Measurements from ENCODE around the gene CCDC24.

The CCDC24 gene

DNA sequence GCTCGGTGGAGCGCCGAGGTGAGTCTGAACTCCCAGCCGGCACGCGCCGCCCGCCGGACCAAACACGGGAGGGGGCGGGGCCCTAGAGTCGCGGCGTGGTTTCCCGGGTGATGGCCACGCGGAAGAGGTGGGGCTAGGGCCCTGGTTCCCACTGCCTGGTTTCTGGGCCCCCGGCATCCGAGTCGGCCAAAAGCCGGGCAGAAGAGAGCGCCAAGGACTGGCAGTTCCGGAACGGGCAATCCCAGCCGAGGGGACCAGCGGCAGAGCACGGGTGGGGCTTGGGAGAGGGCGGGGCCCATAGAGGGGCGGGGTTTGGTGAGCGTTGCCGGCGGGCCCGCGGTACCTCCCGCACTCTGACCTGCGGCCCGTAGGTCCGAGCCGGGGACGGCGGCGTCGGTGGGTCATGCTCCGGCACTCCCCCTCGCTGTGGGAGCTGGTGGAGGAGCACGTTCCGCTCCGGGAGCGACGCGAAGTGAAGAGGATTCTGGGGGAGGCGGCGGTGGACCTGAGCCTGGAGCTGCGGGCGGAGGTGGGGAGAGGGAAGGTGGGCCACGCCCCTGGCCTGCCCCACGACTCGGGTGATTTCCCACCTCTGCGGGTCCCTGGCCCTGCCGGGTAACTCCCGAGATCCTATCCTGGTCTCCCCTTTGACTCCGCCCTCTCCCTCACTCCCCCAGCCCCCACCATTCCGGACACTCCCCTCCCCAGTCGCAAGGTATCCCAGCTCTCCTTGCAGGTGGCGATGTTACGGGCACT is at the start of gene CCDC24:
Gene CCDC24, plus strand, starts transcription at position 124 of the 756 bp plus-strand sequence. Its CDS starts 280 bp downstream, at position 404.
- peak within 1 kb of the TSS; percentile 77 to 80 for H3K4me3 ChIP-seq (ENCODE audit: low read depth in 1 of 2, low read length in 2 of 2)
- peaks cover 15 to 19% of the 10 kb centered on the region in 2 donors for H3K4me1 ChIP-seq (ENCODE audit: control insufficient read depth in 1 of 2, insufficient read depth in 2 of 2, low read length in 2 of 2)
- no peaks in the 10 kb centered on the region for H3K27me3 ChIP-seq (ENCODE audit: control insufficient read depth in 1 of 2, insufficient read depth in 2 of 2, low read length in 2 of 2)
- no peaks in the 10 kb centered on the region for H3K36me3 ChIP-seq (ENCODE audit: control insufficient read depth in 1 of 2, insufficient read depth in 2 of 2, low read length in 2 of 2)
- H3K27ac ChIP-seq (ENCODE audit: low read depth, low read length), result peak within 1 kb of the TSS; percentile 66
- H3K9me3 ChIP-seq (ENCODE audit: control insufficient read depth in 1 of 2, low read length in 2 of 2), result no peaks in the 10 kb centered on the region
- H3K9ac ChIP-seq (ENCODE audit: low read depth in 1 of 2, low read length in 2 of 2), result peak within 1 kb of the TSS; percentile 64 to 65

DNA sequence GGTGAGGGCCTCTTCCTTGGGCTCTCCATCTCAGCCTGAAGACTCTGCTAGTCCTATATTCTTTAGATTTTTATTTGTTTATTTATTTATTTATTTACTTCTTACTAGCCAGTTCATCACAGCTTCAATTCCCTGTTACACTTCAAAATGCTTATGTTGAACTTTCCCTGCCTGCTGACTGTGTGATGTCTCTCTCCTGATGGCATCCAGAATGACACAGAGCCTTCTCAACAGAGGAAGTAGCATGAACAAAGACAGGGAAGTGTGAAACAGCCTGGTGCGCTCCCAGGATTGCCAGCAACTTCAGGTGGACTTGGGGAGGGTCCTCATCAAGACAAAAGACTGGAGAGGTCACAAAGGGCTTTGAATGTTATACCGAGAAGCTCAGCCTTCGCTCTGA is 49.0 kb upstream of the CCDC24 start:
- no peaks in the 10 kb centered on the region for H3K27me3 ChIP-seq (ENCODE audit: control insufficient read depth in 1 of 2, insufficient read depth in 2 of 2, low read length in 2 of 2)
- peaks cover 9 to 11% of the 10 kb centered on the region in 2 donors for H3K4me1 ChIP-seq (ENCODE audit: control insufficient read depth in 1 of 2, insufficient read depth in 2 of 2, low read length in 2 of 2)
- H3K9me3 ChIP-seq (ENCODE audit: control insufficient read depth in 1 of 2, low read length in 2 of 2), result no peaks in the 10 kb centered on the region
- H3K36me3 ChIP-seq (ENCODE audit: control insufficient read depth in 1 of 2, insufficient read depth in 2 of 2, low read length in 2 of 2), result no peaks in the 10 kb centered on the region
- H3K9ac ChIP-seq (ENCODE audit: low read depth in 1 of 2, low read length in 2 of 2), result no peak overlapping the region
- no peak overlapping the region for H3K4me3 ChIP-seq (ENCODE audit: low read depth in 1 of 2, low read length in 2 of 2)
- no peak overlapping the region for H3K27ac ChIP-seq (ENCODE audit: low read depth, low read length)

DNA sequence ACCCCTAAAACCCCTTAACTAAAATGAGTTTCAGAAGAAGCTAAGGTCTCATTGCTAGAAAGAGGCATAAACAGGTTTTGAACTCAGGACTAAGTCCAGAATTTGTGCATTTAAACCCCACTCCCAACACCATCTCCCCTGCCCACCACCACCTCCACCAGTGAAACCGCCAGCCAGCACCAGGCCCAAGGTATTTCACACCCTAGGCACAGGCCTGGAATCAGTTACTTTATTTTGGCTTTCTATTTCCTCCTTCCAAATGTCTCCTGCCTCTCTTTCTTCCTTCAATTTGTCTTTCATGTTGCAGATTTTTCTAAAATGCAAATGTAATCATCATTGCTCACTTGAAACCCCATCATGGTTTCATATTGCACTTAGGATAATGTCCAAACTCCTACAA is 46.5 kb upstream of the CCDC24 start:
- Histone ChIP-seq H3K4me1 (ENCODE audit: control insufficient read depth in 1 of 2, insufficient read depth in 2 of 2, low read length in 2 of 2) (peaks cover 24 to 29% of the 10 kb centered on the region in 2 donors), H3K4me3 (ENCODE audit: low read depth in 1 of 2, low read length in 2 of 2) (no peak overlapping the region), H3K27me3 (ENCODE audit: control insufficient read depth in 1 of 2, insufficient read depth in 2 of 2, low read length in 2 of 2) (no peaks in the 10 kb centered on the region), H3K27ac (ENCODE audit: low read depth, low read length) (no peak overlapping the region), H3K9ac (ENCODE audit: low read depth in 1 of 2, low read length in 2 of 2) (no peak overlapping the region), H3K9me3 (ENCODE audit: control insufficient read depth in 1 of 2, low read length in 2 of 2) (no peaks in the 10 kb centered on the region), H3K36me3 (ENCODE audit: control insufficient read depth in 1 of 2, insufficient read depth in 2 of 2, low read length in 2 of 2) (peaks cover 0 to 6% of the 10 kb centered on the region in 2 donors)

DNA sequence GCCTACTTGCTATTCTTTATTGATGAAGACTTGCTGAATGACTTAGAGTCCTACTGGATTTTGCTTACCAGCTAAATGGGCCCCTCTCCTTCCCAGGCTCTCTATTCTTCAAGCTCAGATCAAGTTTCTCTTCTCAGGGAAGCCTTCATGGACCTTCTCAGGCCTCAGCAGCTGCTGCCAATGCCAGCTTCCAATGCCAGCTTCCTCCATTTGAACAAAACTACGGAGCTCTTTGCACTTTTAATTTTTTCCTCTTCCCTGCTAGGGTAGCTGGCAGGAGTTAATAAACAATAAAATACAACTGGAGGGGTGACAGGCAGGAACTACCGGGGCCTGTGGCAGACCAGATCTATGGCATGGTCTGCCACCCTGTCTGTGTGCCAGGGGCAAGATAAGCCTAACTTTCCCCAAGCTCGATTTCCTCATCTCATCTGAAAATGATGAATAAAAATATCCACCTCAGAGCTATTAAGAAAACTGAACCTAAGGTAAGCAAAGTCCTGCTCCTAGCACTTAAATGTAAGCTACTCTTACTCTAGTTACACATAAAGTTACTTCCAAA is 45.6 kb upstream of the CCDC24 start:
- H3K36me3 ChIP-seq (ENCODE audit: control insufficient read depth in 1 of 2, insufficient read depth in 2 of 2, low read length in 2 of 2), result peaks cover 0 to 9% of the 10 kb centered on the region in 2 donors
- H3K9ac ChIP-seq (ENCODE audit: low read depth in 1 of 2, low read length in 2 of 2), result peak overlapping the region; percentile 69 to 93
- no peaks in the 10 kb centered on the region for H3K27me3 ChIP-seq (ENCODE audit: control insufficient read depth in 1 of 2, insufficient read depth in 2 of 2, low read length in 2 of 2)
- no peaks in the 10 kb centered on the region for H3K9me3 ChIP-seq (ENCODE audit: control insufficient read depth in 1 of 2, low read length in 2 of 2)
- peak overlapping the region; percentile 93 to 98 for H3K4me3 ChIP-seq (ENCODE audit: low read depth in 1 of 2, low read length in 2 of 2)
- peak overlapping the region; percentile 44 for H3K27ac ChIP-seq (ENCODE audit: low read depth, low read length)
- H3K4me1 ChIP-seq (ENCODE audit: control insufficient read depth in 1 of 2, insufficient read depth in 2 of 2, low read length in 2 of 2), result peaks cover 24 to 29% of the 10 kb centered on the region in 2 donors

DNA sequence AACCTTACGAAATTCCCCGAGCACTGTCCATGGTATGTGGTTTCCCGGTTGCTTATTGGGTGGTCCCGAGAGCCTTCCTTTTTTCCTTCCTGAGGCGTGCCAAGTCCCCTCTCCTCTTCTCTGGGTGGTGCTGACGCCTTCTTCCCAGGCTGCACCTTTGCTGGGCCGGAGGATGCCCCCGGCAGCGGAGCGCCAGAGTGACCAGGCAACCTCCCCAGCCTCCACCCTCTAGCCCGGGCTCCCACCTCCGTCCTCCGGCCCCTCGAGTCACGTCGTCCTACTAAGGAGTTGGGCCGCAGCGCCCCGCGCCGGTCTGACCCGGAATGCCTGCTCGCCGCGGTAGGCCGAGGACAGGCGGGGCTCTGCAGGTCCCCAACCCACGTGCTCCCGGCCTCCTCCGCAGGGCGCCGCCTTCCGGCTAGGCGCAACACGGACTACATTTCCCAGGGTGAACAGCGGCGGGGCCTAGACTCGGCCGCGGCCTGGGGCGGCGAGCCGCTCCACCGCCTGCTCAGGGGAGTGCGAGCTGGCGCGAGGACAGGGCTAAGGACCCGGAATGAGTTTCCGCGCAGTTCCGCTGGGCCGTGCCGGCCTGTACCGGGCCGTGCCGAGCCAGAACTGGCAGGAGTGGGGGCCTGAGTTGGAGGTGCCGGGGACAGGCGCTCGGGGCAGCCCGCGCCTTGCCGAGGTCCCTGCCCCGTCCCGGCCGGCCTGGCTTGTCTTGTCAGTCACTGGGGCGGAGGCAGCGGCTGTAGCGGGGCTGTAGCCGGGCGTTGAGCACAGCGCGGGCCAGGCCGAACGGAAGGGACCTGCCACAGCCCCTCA is 45.0 kb upstream of the CCDC24 start, which contains the start of gene IPO13:
Gene IPO13, plus strand, starts transcription at position 715 of the 825 bp plus-strand sequence. CDS start 651 bp downstream, outside the sequence.
- peak within 1 kb of the TSS; percentile 93 to 99 for H3K9ac ChIP-seq (ENCODE audit: low read depth in 1 of 2, low read length in 2 of 2)
- H3K4me3 ChIP-seq (ENCODE audit: low read depth in 1 of 2, low read length in 2 of 2), result peak within 1 kb of the TSS; percentile 93 to 98
- H3K9me3 ChIP-seq (ENCODE audit: control insufficient read depth in 1 of 2, low read length in 2 of 2), result no peaks in the 10 kb centered on the region
- peaks cover 0 to 9% of the 10 kb centered on the region in 2 donors for H3K36me3 ChIP-seq (ENCODE audit: control insufficient read depth in 1 of 2, insufficient read depth in 2 of 2, low read length in 2 of 2)
- H3K4me1 ChIP-seq (ENCODE audit: control insufficient read depth in 1 of 2, insufficient read depth in 2 of 2, low read length in 2 of 2), result peaks cover 24 to 29% of the 10 kb centered on the region in 2 donors
- H3K27ac ChIP-seq (ENCODE audit: low read depth, low read length), result peak within 1 kb of the TSS; percentile 98
- H3K27me3 ChIP-seq (ENCODE audit: control insufficient read depth in 1 of 2, insufficient read depth in 2 of 2, low read length in 2 of 2), result no peaks in the 10 kb centered on the region

DNA sequence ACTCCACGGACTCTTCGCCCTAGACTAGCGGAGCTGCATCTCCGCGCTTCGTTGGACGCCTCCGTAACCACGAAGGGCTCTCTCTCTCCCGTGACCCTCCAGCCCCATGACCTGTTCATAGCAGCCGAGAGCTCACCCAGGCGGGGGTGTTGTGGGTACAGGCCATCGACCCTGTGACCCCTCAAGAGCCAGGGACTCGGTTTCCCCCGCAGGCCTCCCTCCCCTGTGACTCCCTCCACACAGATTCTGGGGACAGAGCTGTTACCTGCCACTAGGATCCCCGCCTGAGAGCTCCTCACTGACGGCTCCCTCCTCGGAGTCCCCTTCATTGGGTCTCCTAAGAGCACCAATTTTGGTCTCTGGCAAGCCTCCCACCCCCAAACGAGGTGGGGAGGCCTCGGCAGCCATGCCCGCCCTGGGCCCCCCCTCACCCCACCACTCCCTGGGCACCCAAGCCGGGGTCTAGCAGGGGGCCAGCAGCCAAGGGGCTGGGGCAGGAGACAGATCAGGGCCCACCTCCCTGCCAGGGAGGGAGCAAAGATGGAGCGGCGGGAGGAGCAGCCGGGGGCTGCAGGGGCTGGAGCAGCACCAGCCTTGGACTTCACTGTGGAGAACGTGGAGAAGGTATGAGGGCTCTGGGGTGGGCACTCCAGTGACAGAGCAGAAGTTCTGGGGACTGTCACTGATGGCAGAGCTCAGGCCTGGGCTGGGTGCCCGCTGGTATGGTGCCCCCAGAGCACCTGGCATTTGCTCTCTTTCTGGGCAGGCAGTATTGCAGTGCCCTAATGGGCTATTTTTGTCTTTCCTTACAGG is 44.1 kb upstream of the CCDC24 start:
- peak overlapping the region; percentile 98 for H3K27ac ChIP-seq (ENCODE audit: low read depth, low read length)
- H3K9ac ChIP-seq (ENCODE audit: low read depth in 1 of 2, low read length in 2 of 2), result peak overlapping the region; percentile 93 to 99
- H3K4me1 ChIP-seq (ENCODE audit: control insufficient read depth in 1 of 2, insufficient read depth in 2 of 2, low read length in 2 of 2), result peaks cover 24 to 29% of the 10 kb centered on the region in 2 donors
- peak overlapping the region; percentile 93 to 98 for H3K4me3 ChIP-seq (ENCODE audit: low read depth in 1 of 2, low read length in 2 of 2)
- H3K9me3 ChIP-seq (ENCODE audit: control insufficient read depth in 1 of 2, low read length in 2 of 2), result no peaks in the 10 kb centered on the region
- no peaks in the 10 kb centered on the region for H3K27me3 ChIP-seq (ENCODE audit: control insufficient read depth in 1 of 2, insufficient read depth in 2 of 2, low read length in 2 of 2)
- H3K36me3 ChIP-seq (ENCODE audit: control insufficient read depth in 1 of 2, insufficient read depth in 2 of 2, low read length in 2 of 2), result peaks cover 0 to 9% of the 10 kb centered on the region in 2 donors

DNA sequence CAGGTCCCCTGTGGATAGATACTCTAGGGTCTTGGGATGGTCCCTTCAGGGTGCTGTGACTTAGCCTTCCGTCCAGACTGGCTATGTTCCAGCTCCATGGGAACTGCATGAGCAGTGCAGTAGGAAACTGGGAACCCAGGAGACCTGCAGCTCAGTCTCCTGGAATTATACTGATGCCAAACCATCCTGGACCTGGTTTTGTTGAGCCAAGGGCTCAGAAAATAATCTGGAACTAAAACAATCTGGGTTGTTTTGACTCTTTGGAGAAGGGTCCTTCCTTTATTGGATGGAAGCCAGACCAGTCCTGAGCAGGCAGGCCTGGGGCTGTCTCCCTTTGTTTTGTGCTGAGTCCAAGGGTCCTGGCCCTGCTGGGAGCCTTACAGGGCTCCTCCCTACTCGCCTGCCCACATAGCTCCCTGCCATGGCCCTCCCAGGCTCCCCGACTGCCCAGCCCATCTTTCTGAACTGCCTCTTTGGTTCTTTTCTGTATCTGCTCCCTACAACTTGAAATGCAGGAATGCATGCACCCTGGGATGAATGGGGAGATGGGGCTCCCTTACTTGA is 43.4 kb upstream of the CCDC24 start:
- H3K27ac ChIP-seq (ENCODE audit: low read depth, low read length), result no peak overlapping the region
- H3K36me3 ChIP-seq (ENCODE audit: control insufficient read depth in 1 of 2, insufficient read depth in 2 of 2, low read length in 2 of 2), result peaks cover 0 to 9% of the 10 kb centered on the region in 2 donors
- H3K4me1 ChIP-seq (ENCODE audit: control insufficient read depth in 1 of 2, insufficient read depth in 2 of 2, low read length in 2 of 2), result peaks cover 24 to 29% of the 10 kb centered on the region in 2 donors
- peak overlapping the region; percentile 93 to 99 for H3K9ac ChIP-seq (ENCODE audit: low read depth in 1 of 2, low read length in 2 of 2)
- H3K4me3 ChIP-seq (ENCODE audit: low read depth in 1 of 2, low read length in 2 of 2), result peak overlapping the region; percentile 93 to 98
- no peaks in the 10 kb centered on the region for H3K9me3 ChIP-seq (ENCODE audit: control insufficient read depth in 1 of 2, low read length in 2 of 2)
- no peaks in the 10 kb centered on the region for H3K27me3 ChIP-seq (ENCODE audit: control insufficient read depth in 1 of 2, insufficient read depth in 2 of 2, low read length in 2 of 2)

DNA sequence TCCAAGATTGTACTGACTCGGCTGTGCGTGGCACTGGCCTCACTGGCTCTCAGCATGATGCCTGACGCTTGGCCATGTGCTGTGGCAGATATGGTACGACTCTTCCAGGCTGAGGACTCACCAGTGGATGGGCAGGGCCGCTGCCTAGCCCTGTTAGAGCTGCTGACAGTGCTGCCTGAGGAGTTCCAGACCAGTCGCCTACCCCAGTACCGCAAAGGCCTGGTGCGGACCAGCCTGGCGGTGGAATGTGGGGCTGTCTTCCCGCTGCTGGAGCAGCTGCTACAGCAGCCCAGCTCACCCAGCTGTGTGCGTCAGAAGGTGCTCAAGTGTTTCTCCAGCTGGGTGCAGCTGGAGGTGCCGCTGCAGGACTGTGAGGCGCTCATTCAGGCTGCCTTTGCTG is 41.7 kb upstream of the CCDC24 start:
- Histone ChIP-seq H3K4me1 (ENCODE audit: control insufficient read depth in 1 of 2, insufficient read depth in 2 of 2, low read length in 2 of 2) (peaks cover 24 to 29% of the 10 kb centered on the region in 2 donors), H3K9ac (ENCODE audit: low read depth in 1 of 2, low read length in 2 of 2) (no peak overlapping the region)

More for the DNA sequence above, 41.7 kb upstream of the CCDC24 start:
- Histone ChIP-seq H3K36me3 (ENCODE audit: control insufficient read depth in 1 of 2, insufficient read depth in 2 of 2, low read length in 2 of 2) (peaks cover 0 to 9% of the 10 kb centered on the region in 2 donors), H3K27ac (ENCODE audit: low read depth, low read length) (no peak overlapping the region), H3K4me3 (ENCODE audit: low read depth in 1 of 2, low read length in 2 of 2) (no peak overlapping the region), H3K9me3 (ENCODE audit: control insufficient read depth in 1 of 2, low read length in 2 of 2) (no peaks in the 10 kb centered on the region), H3K27me3 (ENCODE audit: control insufficient read depth in 1 of 2, insufficient read depth in 2 of 2, low read length in 2 of 2) (no peaks in the 10 kb centered on the region)

All from duodenal mucosa (tissue), 2 donors.